ENCODE data around the gene GTF3C4. TPM values are rescaled to one million over a fixed set of nuclear protein-coding genes. Genes with fewer than 3 reads are reported as not detected.

The GTF3C4 gene
- total RNA-seq, 1 experiment from 2014 or later: 40.8 TPM

GRCh38 chr9:132728071-132728470 lies 57.8 kb downstream of the GTF3C4 start:
- intact Hi-C loops (cut with micrococcal nuclease; ENCODE audit: unreplicated experiment): no loop called here
- CTCF ChIA-PET: no interaction called here
- TF ChIP-seq CTCF (conservative IDR thresholded peaks at IDR 0.05; ENCODE audit: low read depth, low read length): no peak
- no peak for TF ChIP-seq EZH2 (IDR thresholded peaks at IDR 0.05; ENCODE audit: borderline replicate concordance, low read depth, low read length, poor library complexity, severe bottlenecking)
- Histone ChIP-seq H3K4me3 (ENCODE audit: low read depth, low read length, poor library complexity, severe bottlenecking) (no peak overlapping the region), H3K36me3 (ENCODE audit: insufficient read depth, low read length, poor library complexity, severe bottlenecking) (no peaks in the 10 kb centered on the region), H3K27me3 (replicated peaks; ENCODE audit: insufficient read depth, low read depth, low read length, poor library complexity) (peaks cover 7% of the 10 kb centered on the region), H3K27ac (ENCODE audit: low read depth, low read length, poor library complexity, severe bottlenecking) (no peak overlapping the region), H3K9me3 (ENCODE audit: low read depth, low read length, poor library complexity, severe bottlenecking) (no peaks in the 10 kb centered on the region), H3K4me1 (ENCODE audit: insufficient read depth, low read length, poor library complexity, severe bottlenecking) (no peaks in the 10 kb centered on the region)
- POLR2A ChIA-PET (ENCODE audit: low non-redundant PET): interaction anchor here (0.6 kb wide), 1 partner anchor 24 kb away, joined by 3 read pairs; no protein-coding TSS in a partner anchor
- BruUV-seq (replicated peaks): no TSS peak
- DNase-seq (ENCODE audit: low spot score): no peak

DNA sequence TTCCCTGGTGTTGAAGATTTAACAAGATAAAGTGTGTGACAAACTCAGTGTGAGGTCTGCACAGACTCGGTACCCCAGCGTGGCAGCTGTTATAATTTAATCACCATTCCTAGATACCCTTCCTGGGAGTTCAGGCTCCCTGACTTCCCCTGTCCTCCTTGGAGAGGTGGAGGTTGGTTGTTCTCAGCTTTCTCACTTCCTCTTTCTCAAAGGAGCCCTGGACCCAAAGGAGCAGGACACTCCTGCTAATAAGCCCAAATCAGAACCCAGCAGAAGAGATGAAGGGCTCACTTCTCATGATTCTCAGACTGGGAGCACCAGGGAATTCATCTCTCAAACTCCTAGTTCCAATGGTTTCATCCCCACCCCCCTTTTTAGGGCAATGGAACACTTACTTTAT lies 58.2 kb downstream of the GTF3C4 start:
- no peaks in the 10 kb centered on the region for H3K9me3 ChIP-seq (ENCODE audit: low read depth, low read length, poor library complexity, severe bottlenecking)
- no peak overlapping the region for H3K27ac ChIP-seq (ENCODE audit: low read depth, low read length, poor library complexity, severe bottlenecking)
- intact Hi-C loops (cut with micrococcal nuclease; ENCODE audit: unreplicated experiment): no loop called here
- ChIA-PET CTCF (no interaction called here), POLR2A (ENCODE audit: low non-redundant PET) (interaction anchor here (0.6 kb wide), 1 partner anchor 24 kb away, joined by 3 read pairs; no protein-coding TSS in a partner anchor)
- H3K4me1 ChIP-seq (ENCODE audit: insufficient read depth, low read length, poor library complexity, severe bottlenecking): no peaks in the 10 kb centered on the region
- TF ChIP-seq EZH2 (IDR thresholded peaks at IDR 0.05; ENCODE audit: borderline replicate concordance, low read depth, low read length, poor library complexity, severe bottlenecking) (no peak), CTCF (conservative IDR thresholded peaks at IDR 0.05; ENCODE audit: low read depth, low read length) (no peak)
- H3K27me3 ChIP-seq (replicated peaks; ENCODE audit: insufficient read depth, low read depth, low read length, poor library complexity): peaks cover 7% of the 10 kb centered on the region
- BruUV-seq (replicated peaks): no TSS peak
- no peak for DNase-seq (ENCODE audit: low spot score)
- no peak overlapping the region for H3K4me3 ChIP-seq (ENCODE audit: low read depth, low read length, poor library complexity, severe bottlenecking)
- H3K36me3 ChIP-seq (ENCODE audit: insufficient read depth, low read length, poor library complexity, severe bottlenecking): no peaks in the 10 kb centered on the region

GRCh38 chr9:132729235-132729890 lies 59.1 kb downstream of the GTF3C4 start:
- H3K4me1 ChIP-seq (ENCODE audit: insufficient read depth, low read length, poor library complexity, severe bottlenecking): no peaks in the 10 kb centered on the region
- DNase-seq (ENCODE audit: low spot score): no peak
- ChIA-PET CTCF (no interaction called here), POLR2A (ENCODE audit: low non-redundant PET) (no interaction called here)
- TF ChIP-seq EZH2 (IDR thresholded peaks at IDR 0.05; ENCODE audit: borderline replicate concordance, low read depth, low read length, poor library complexity, severe bottlenecking): no peak
- TF ChIP-seq CTCF (conservative IDR thresholded peaks at IDR 0.05; ENCODE audit: low read depth, low read length): no peak
- no peak overlapping the region for H3K27ac ChIP-seq (ENCODE audit: low read depth, low read length, poor library complexity, severe bottlenecking)
- H3K4me3 ChIP-seq (ENCODE audit: low read depth, low read length, poor library complexity, severe bottlenecking): no peak overlapping the region
- BruUV-seq (replicated peaks): no TSS peak
- no peaks in the 10 kb centered on the region for H3K36me3 ChIP-seq (ENCODE audit: insufficient read depth, low read length, poor library complexity, severe bottlenecking)
- H3K9me3 ChIP-seq (ENCODE audit: low read depth, low read length, poor library complexity, severe bottlenecking): no peaks in the 10 kb centered on the region
- H3K27me3 ChIP-seq (replicated peaks; ENCODE audit: insufficient read depth, low read depth, low read length, poor library complexity): peaks cover 7% of the 10 kb centered on the region
- intact Hi-C loops (cut with micrococcal nuclease; ENCODE audit: unreplicated experiment): no loop called here

Data from A673 (cell line).